ENCODE measurements around the gene WDR93. TPM values are rescaled to one million over a fixed set of nuclear protein-coding genes. Genes with fewer than 3 reads are reported as not detected.
A peak's percentile ranks its signal among the peaks of the same experiment; 100 is the strongest.

The WDR93 gene
- total and polyA plus RNA-seq, 2 donors (not counting 1 experiment from before 2014, with no cell fraction given): 0.12 TPM; not detected in 1

- H3K4me1 ChIP-seq (ENCODE audit: control insufficient read depth in 2 of 2, insufficient read depth in 2 of 2, low read length in 2 of 2): peaks cover 11 to 13% of the 10 kb centered on the region in 2 donors
- ATAC-seq (ENCODE audit: low read depth) (no peak), DNase-seq (no peak)
- H3K9me3 ChIP-seq (ENCODE audit: control extremely low read depth in 1 of 3, control insufficient read depth in 2 of 3, insufficient read depth in 1 of 3, low read length in 2 of 3): no peaks in the 10 kb centered on the region
- no peaks in the 10 kb centered on the region for H4K20me1 ChIP-seq (ENCODE audit: control insufficient read depth, insufficient read depth, low read length, poor library complexity, severe bottlenecking)
- no peak overlapping the region for H3K4me2 ChIP-seq (replicated peaks; ENCODE audit: low read depth, low read length, poor library complexity, severe bottlenecking)
- peaks cover 13% of the 10 kb centered on the region for H3K27me3 Mint-ChIP-seq
- intact Hi-C loops (cut with micrococcal nuclease): no loop called here
- no peak for TF ChIP-seq CTCF (IDR thresholded peaks at IDR 0.05)
- TF ChIP-seq EZH2 (IDR thresholded peaks at IDR 0.05; ENCODE audit: borderline replicate concordance, insufficient read depth, low read depth, low read length, poor library complexity, severe bottlenecking): no peak
- ChIA-PET CTCF (interaction anchor here (1.3 to 5.6 kb wide), 2 partner anchors 7 to 13 kb away, joined by 4 to 21 read pairs; no protein-coding TSS in a partner anchor), POLR2A (no interaction called here)
- H3K27ac Mint-ChIP-seq: no peak overlapping the region
- no peak overlapping the region for H3K27ac ChIP-seq (ENCODE audit: low read length in 2 of 2)
- H3K79me2 ChIP-seq (ENCODE audit: control insufficient read depth, insufficient read depth, low read length): no peaks in the 10 kb centered on the region
- no peaks in the 10 kb centered on the region for H3K36me3 ChIP-seq (replicated peaks in 1 of 2; ENCODE audit: control extremely low read depth in 1 of 2, control insufficient read depth in 1 of 2, extremely low read depth in 1 of 2, insufficient read depth in 2 of 2, low read length in 1 of 2)
- peaks cover 6% of the 10 kb centered on the region for H3K4me1 Mint-ChIP-seq
- no peak overlapping the region for H3K9ac ChIP-seq (ENCODE audit: low read length)
- 88% methylated on average over 24 of the region's 28 CpGs for WGBS (ENCODE audit: insufficient coverage)
- no peak overlapping the region for H2AFZ ChIP-seq (ENCODE audit: insufficient read depth, low read depth, low read length, poor library complexity, severe bottlenecking)
- peaks cover 0 to 8% (median 3%) of the 10 kb centered on the region in 4 experiments for H3K27me3 ChIP-seq (replicated peaks in 1 of 4; ENCODE audit: control extremely low read depth in 1 of 4, control insufficient read depth in 3 of 4, insufficient read depth in 4 of 4, low read length in 3 of 4)
- H3K4me3 Mint-ChIP-seq: peak overlapping the region; percentile 84
- H3K9me3 Mint-ChIP-seq (ENCODE audit: insufficient read depth): no peaks in the 10 kb centered on the region
- H3K4me3 ChIP-seq (ENCODE audit: control extremely low read depth in 1 of 5, extremely low read depth in 1 of 5, insufficient read depth in 1 of 5, low read depth in 2 of 5, low read length in 4 of 5): no peak overlapping the region
Measured at GRCh38 chr15:89747708-89748682, 57.4 kb downstream of the WDR93 start.

- H3K4me1 Mint-ChIP-seq: peaks cover 6% of the 10 kb centered on the region
Measured at GRCh38 chr15:89749054-89749453, 58.4 kb downstream of the WDR93 start.

More at GRCh38 chr15:89749054-89749453, 58.4 kb downstream of the WDR93 start:
- no peak overlapping the region for H3K9ac ChIP-seq (ENCODE audit: low read length)
- Mint-ChIP-seq H3K27ac (no peak overlapping the region), H3K4me3 (peak overlapping the region; percentile 84), H3K27me3 (peaks cover 13% of the 10 kb centered on the region), H3K9me3 (ENCODE audit: insufficient read depth) (no peaks in the 10 kb centered on the region)
- H3K9me3 ChIP-seq (ENCODE audit: control extremely low read depth in 1 of 3, control insufficient read depth in 2 of 3, insufficient read depth in 1 of 3, low read length in 2 of 3): no peaks in the 10 kb centered on the region
- H2AFZ ChIP-seq (ENCODE audit: insufficient read depth, low read depth, low read length, poor library complexity, severe bottlenecking): no peak overlapping the region
- DNase-seq (no peak), ATAC-seq (ENCODE audit: low read depth) (no peak)
- H3K4me1 ChIP-seq (ENCODE audit: control insufficient read depth in 2 of 2, insufficient read depth in 2 of 2, low read length in 2 of 2): peaks cover 11 to 13% of the 10 kb centered on the region in 2 donors
- TF ChIP-seq EZH2 (IDR thresholded peaks at IDR 0.05; ENCODE audit: borderline replicate concordance, insufficient read depth, low read depth, low read length, poor library complexity, severe bottlenecking) (no peak), CTCF (IDR thresholded peaks at IDR 0.05) (no peak)
- H3K27me3 ChIP-seq (replicated peaks in 1 of 4; ENCODE audit: control extremely low read depth in 1 of 4, control insufficient read depth in 3 of 4, insufficient read depth in 4 of 4, low read length in 3 of 4): peaks cover 0 to 8% (median 3%) of the 10 kb centered on the region in 4 experiments
- H3K79me2 ChIP-seq (ENCODE audit: control insufficient read depth, insufficient read depth, low read length): no peaks in the 10 kb centered on the region
- H3K27ac ChIP-seq (ENCODE audit: low read length in 2 of 2): no peak overlapping the region
- ChIA-PET POLR2A (no interaction called here), CTCF (interaction anchor here (1.4 to 5.6 kb wide), 3 partner anchors 8 to 126 kb away, joined by 4 to 24 read pairs (median 21); no protein-coding TSS in a partner anchor)
- intact Hi-C loops (cut with micrococcal nuclease): no loop called here
- H4K20me1 ChIP-seq (ENCODE audit: control insufficient read depth, insufficient read depth, low read length, poor library complexity, severe bottlenecking): no peaks in the 10 kb centered on the region
- no peak overlapping the region for H3K4me3 ChIP-seq (ENCODE audit: control extremely low read depth in 1 of 5, extremely low read depth in 1 of 5, insufficient read depth in 1 of 5, low read depth in 2 of 5, low read length in 4 of 5)
- H3K4me2 ChIP-seq (replicated peaks; ENCODE audit: low read depth, low read length, poor library complexity, severe bottlenecking): no peak overlapping the region
- 93% methylated on average over 5 of the region's 7 CpGs for WGBS (ENCODE audit: insufficient coverage)
- H3K36me3 ChIP-seq (replicated peaks in 1 of 2; ENCODE audit: control extremely low read depth in 1 of 2, control insufficient read depth in 1 of 2, extremely low read depth in 1 of 2, insufficient read depth in 2 of 2, low read length in 1 of 2): no peaks in the 10 kb centered on the region
